GM12878 (cell line): ENCODE results near the gene C14orf93. TPM values are rescaled to one million over a fixed set of nuclear protein-coding genes. Genes with fewer than 3 reads are reported as not detected.
A peak's percentile ranks its signal among the peaks of the same experiment; 100 is the strongest.

Experiments
- ATAC-seq: fragments of 200-7000 bp; cut with Tn5 transposase; 3 replicates; pipeline ENCODE4 v1.9.1; 2020; ENCODE audit warnings: mild to moderate bottlenecking, moderate library complexity
- BruUV-seq: library from RNA; stranded (reverse); fragments of 400-500 nt; replicated peaks from 2 replicates; lab custom pipeline; 2021; lab: Mats Ljungman, UMichigan
- CTCF ChIA-PET: fragments of 300-600 bp; sonication (Branson Sonifier 250); formaldehyde crosslinking; extraction: SDS; loops from one replicate; lab custom pipeline; 2021; ENCODE audit warnings: inconsistent platforms; lab: Yijun Ruan, JAX
- POLR2A ChIA-PET: fragments of 350-600 bp; formaldehyde crosslinking; extraction: SDS; loops from one replicate; lab custom pipeline; 2021; ENCODE audit warnings: inconsistent platforms; lab: Charles Lee
- RAD21 ChIA-PET: fragments of 300-600 bp; sonication (Branson Sonifier 250); formaldehyde crosslinking; loops from one replicate; lab custom pipeline; 2023; ENCODE audit warnings: antibody characterized with exemption; ENCODE audit not compliant: unreplicated experiment; lab: Charles Lee
- SMC1A ChIA-PET: fragments of 300-600 bp; sonication (Branson Sonifier 250); formaldehyde crosslinking; loops from one replicate; lab custom pipeline; 2023; ENCODE audit not compliant: unreplicated experiment, uncharacterized antibody; lab: Charles Lee
- DNase-seq: peaks from one replicate; pipeline ENCODE4 v3.0.0-alpha.2; 2011; ENCODE audit warnings: low read depth, low spot score
- FAIRE-seq: peaks from 3 replicates; lab custom pipeline; 2011; peaks lifted over from hg19 to GRCh38; lab: Jason Lieb, UNC
- H2AFZ ChIP-seq: 2 replicates; pipeline ENCODE4 v1.6.0; 2011; ENCODE audit warnings: low read depth, low read length, control low read depth; ENCODE audit not compliant: control insufficient read depth
- H3K27ac ChIP-seq: 2 replicates; pipeline ENCODE4 v1.5.1; 2011; ENCODE audit warnings: control low read depth; ENCODE audit not compliant: control insufficient read depth, insufficient read depth
- H3K27me3 ChIP-seq, 2 experiments: replicated peaks in 1 of 2; 2 replicates each; pipeline versions ENCODE4 v1.6.0 to v1.6.1; 2011; ENCODE audit warnings: low read length in 1 of 2; ENCODE audit not compliant: control insufficient read depth in 2 of 2, insufficient read depth in 2 of 2
- H3K36me3 ChIP-seq, 2 experiments: 2 replicates each; pipeline ENCODE4 v1.5.1; 2011; ENCODE audit warnings: low read length in 1 of 2; ENCODE audit not compliant: control insufficient read depth in 2 of 2, insufficient read depth in 2 of 2
- H3K4me1 ChIP-seq: 2 replicates; pipeline ENCODE4 v1.6.1; 2011; ENCODE audit warnings: mild to moderate bottlenecking, low read length, moderate library complexity, mixed read lengths; ENCODE audit not compliant: control insufficient read depth, insufficient read depth
- H3K4me2 ChIP-seq: 2 replicates; pipeline ENCODE4 v1.6.0; 2011; ENCODE audit warnings: control low read depth; ENCODE audit not compliant: control insufficient read depth, insufficient read depth
- H3K4me3 ChIP-seq: fragments of 200-600 bp; sonication (generic); 2 replicates; pipeline ENCODE4 v1.5.1; 2016
- H3K79me2 ChIP-seq: 2 replicates; pipeline ENCODE4 v1.6.0; 2011; ENCODE audit warnings: low read length; ENCODE audit not compliant: control insufficient read depth, insufficient read depth
- H3K9ac ChIP-seq: 2 replicates; pipeline ENCODE4 v1.8.0; 2011; ENCODE audit warnings: low read length, control low read depth, mixed read lengths; ENCODE audit not compliant: control insufficient read depth, insufficient read depth
- H3K9me3 ChIP-seq: replicated peaks from 3 replicates; pipeline ENCODE4 v1.5.1; 2011; ENCODE audit warnings: mild to moderate bottlenecking, low read length; ENCODE audit not compliant: control insufficient read depth, insufficient read depth
- H4K20me1 ChIP-seq: 2 replicates; pipeline ENCODE4 v1.6.0; 2011; ENCODE audit not compliant: control insufficient read depth, insufficient read depth
- BHLHE40 ChIP-seq, 2 experiments: fragments of 450-650 bp in 1 of 2; IDR thresholded peaks; 2 replicates each; pipeline ENCODE4 v1.6.1; 2011 to 2017; ENCODE audit warnings: low read depth in 2 of 2, borderline replicate concordance in 1 of 2, improper control_type of control experiment in 1 of 2, low read length in 1 of 2, mild to moderate bottlenecking in 1 of 2
- FOXK2 ChIP-seq: fragments of 450-650 bp; IDR thresholded peaks from 2 replicates; pipeline ENCODE4 v1.6.1; 2017; ENCODE audit warnings: mild to moderate bottlenecking, moderate library complexity
- HCFC1 ChIP-seq: fragments of 150-350 bp; IDR thresholded peaks from 2 replicates; pipeline ENCODE4 v1.6.1; 2014; ENCODE audit warnings: low read length
- MXI1 ChIP-seq: fragments of 150-350 bp; IDR thresholded peaks from 2 replicates; pipeline ENCODE4 v1.6.1; 2011; ENCODE audit warnings: low read depth, mild to moderate bottlenecking, inconsistent platforms, low read length, improper control_type of control experiment
- RBBP5 ChIP-seq: fragments of 200-600 bp; sonication (generic); conservative IDR thresholded peaks from 2 replicates; pipeline ENCODE4 v1.6.1; 2016
- SPI1 ChIP-seq: IDR thresholded peaks from 2 replicates; pipeline ENCODE4 v1.6.1; 2011; ENCODE audit warnings: low read depth, mild to moderate bottlenecking, low read length, moderate library complexity, borderline replicate concordance; ENCODE audit not compliant: insufficient read depth
- ZNF384 ChIP-seq: IDR thresholded peaks from 2 replicates; pipeline ENCODE4 v1.6.1; 2012; ENCODE audit warnings: low read depth, mild to moderate bottlenecking, low read length, improper control_type of control experiment, borderline replicate concordance
- ZZZ3 ChIP-seq: IDR thresholded peaks from 2 replicates; pipeline ENCODE4 v1.6.1; 2011; ENCODE audit warnings: low read depth; ENCODE audit not compliant: control insufficient read depth, insufficient read length
- WGBS: methylation state at CpG from one replicate; pipeline ENCODE4 v1.1.6; 2016; ENCODE audit warnings: low lambda C conversion rate; ENCODE audit not compliant: insufficient replicate concordance, insufficient coverage; ENCODE audit errors: missing lambda C conversion rate; 5-methylcytosine and 5-hydroxymethylcytosine counted together
- in situ Hi-C: fragments of 300-500 bp; cut with MboI; formaldehyde crosslinking; loops from 9 replicates; pipeline ENCODE4 v1.14.3; 2018; ENCODE audit warnings: mixed read lengths
- intact Hi-C: fragments of 100-400 bp; cut with micrococcal nuclease; formaldehyde crosslinking; loops from one replicate; pipeline ENCODE4 v1.14.2; 2022; ENCODE audit not compliant: unreplicated experiment
- polyA plus RNA-seq, 11 experiments: library from polyadenylated mRNA; depleted of rRNA in 4 of 11; unstranded in 6 of 11; stranded (reverse) in 5 of 11; fragments of >200 nt; fragmentation: Nextera tagmentation in 4 of 11; fragmentation: Illumina TruSeq in 1 of 11; extraction: Ambion mirVana in 4 of 11; extraction: Trizol in 1 of 11; gene quantifications; 1 replicate in 1 of 11; 2 replicates in 10 of 11; pipeline versions ENCODE4 v1.2.1 to v1.2.3, GENCODE V29; 2011 to 2016; ENCODE audit warnings: inconsistent platforms in 2 of 11, missing spikeins in 2 of 11, low read depth in 1 of 11
- total RNA-seq, 4 experiments: library from RNA; depleted of rRNA in 3 of 4; stranded (reverse); fragments of >200 nt in 3 of 4; fragmentation: Illumina TruSeq in 1 of 4; extraction: Trizol in 1 of 4; gene quantifications; 2 replicates each; pipeline versions ENCODE4 v1.2.1 to v1.2.3, GENCODE V29; 2013 to 2021
- TF ChIP-seq, protein P1 (sequence below): fragments of 450-650 bp; IDR thresholded peaks from 2 replicates; pipeline ENCODE4 v1.6.1; 2016; ENCODE audit warnings: mild to moderate bottlenecking

Gene C14orf93
- total and polyA plus RNA-seq, 10 of the 15 experiments (the other 5 are each of a cell fraction or from before 2014, with no cell fraction given): 1.8 to 13.9 (median 10.2) TPM

DNA sequence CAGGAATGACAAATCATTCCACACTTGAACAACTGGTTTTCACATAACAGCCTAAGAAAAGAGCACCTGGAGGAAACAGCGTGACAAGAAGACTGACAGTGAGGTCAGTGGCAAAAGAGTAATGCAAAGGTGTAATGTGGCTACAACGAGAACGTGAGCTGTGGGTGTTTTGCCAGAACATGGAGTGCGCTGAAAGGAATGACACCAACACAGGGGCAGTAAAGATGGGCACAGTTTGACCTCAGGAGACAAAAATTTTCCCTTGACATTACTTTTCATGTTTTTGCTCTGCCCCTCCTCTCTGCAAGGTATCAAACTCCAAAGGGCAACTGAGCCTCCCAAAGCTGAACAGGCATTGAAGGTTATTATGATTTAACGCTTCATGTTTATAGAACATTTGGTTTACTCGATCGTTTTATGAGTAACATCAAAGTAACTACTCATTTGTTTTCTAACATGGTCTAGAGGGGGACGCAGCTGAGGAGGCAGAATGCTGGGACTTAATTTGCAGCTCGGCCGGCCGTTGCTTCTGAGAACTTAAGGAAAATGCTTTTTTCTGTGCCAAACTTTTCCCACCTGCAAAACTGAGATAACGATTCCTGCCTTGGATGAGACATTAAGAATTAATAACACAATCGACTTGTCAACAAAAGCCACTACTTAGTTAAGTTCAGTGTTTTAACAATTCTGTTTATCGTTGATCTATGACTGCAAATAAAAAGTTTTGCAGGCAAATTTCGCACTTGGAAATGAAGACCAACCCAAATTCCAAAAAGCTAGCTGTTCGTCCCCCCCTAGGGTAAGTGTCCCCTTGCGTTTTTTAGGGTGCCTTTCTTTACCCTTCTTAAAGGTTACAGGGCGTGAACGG is 54.0 kb downstream of the C14orf93 start:
- RAD21 ChIA-PET: interaction anchor here (0.7 to 2.4 kb wide), 11 partner anchors 17 to 113 kb away, joined by 3 to 15 read pairs (median 4); partner anchors contain the start of genes LRP10, PRMT5 and RBM23
- no peaks in the 10 kb centered on the region for H3K27me3 ChIP-seq
- H3K4me3 ChIP-seq: peak overlapping the region; percentile 85
- ATAC-seq: no peak
- BruUV-seq: no TSS peak
- 20% methylated on average over 19 of the region's 19 CpGs for WGBS
- POLR2A ChIA-PET: interaction anchor here (0.5 to 1.8 kb wide), 13 partner anchors 9 to 139 kb away, joined by 3 to 8 read pairs (median 3); partner anchors contain the start of genes ACIN1, C14orf119, PRMT5 and RBM23
- TF ChIP-seq SPI1: no peak
- no peak for TF ChIP-seq RBBP5
- TF ChIP-seq, protein P1, sequence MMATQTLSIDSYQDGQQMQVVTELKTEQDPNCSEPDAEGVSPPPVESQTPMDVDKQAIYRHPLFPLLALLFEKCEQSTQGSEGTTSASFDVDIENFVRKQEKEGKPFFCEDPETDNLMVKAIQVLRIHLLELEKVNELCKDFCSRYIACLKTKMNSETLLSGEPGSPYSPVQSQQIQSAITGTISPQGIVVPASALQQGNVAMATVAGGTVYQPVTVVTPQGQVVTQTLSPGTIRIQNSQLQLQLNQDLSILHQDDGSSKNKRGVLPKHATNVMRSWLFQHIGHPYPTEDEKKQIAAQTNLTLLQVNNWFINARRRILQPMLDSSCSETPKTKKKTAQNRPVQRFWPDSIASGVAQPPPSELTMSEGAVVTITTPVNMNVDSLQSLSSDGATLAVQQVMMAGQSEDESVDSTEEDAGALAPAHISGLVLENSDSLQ: peak; percentile 33; the same call in 1 of the 2 replicates
- TF ChIP-seq HCFC1: peak; percentile 5; the same call in 1 of the 2 replicates
- TF ChIP-seq FOXK2: 0 out of 2 replicates have a peak, but pooled peaks have one; percentile 10
- TF ChIP-seq ZNF384: no peak
- TF ChIP-seq ZZZ3: no peak
- TF ChIP-seq BHLHE40 (IDR thresholded peaks at IDR 0.05; ENCODE audit: borderline replicate concordance in 1 of 2, low read depth in 2 of 2, low read length in 1 of 2): peak in 1 of 2 experiments; percentile 61; a peak in 2 of 4 replicates
- no peak for TF ChIP-seq MXI1
- TF ChIP-seq, all 136 proteins: peak for 4
- SMC1A ChIA-PET: interaction anchor here (0.6 to 3.8 kb wide), 16 partner anchors 8 to 243 kb away, joined by 3 to 24 read pairs (median 6); partner anchors contain the start of genes CDH24, LRP10, PRMT5 and RBM23
- Histone ChIP-seq H3K4me1 (no peaks in the 10 kb centered on the region), H3K9ac (peak overlapping the region; percentile 97), H3K79me2 (peaks cover 8% of the 10 kb centered on the region), H3K36me3 (peaks cover 0 to 2% of the 10 kb centered on the region in 2 experiments; a peak in 1 of 4 replicates), H4K20me1 (no peaks in the 10 kb centered on the region), H3K4me2 (peak overlapping the region; percentile 75), H2AFZ (peak overlapping the region; percentile 99), H3K9me3 (no peaks in the 10 kb centered on the region), H3K27ac (peak overlapping the region; percentile 90)
- in situ Hi-C loops: no loop called here
- FAIRE-seq (peak; percentile 74), DNase-seq (no peak)
- CTCF ChIA-PET: interaction anchor here (0.8 to 11.4 kb wide), 28 partner anchors 10 to 386 kb away, joined by 3 to 91 read pairs (median 4); partner anchors contain the start of genes LRP10, OXA1L, PRMT5 and RBM23
- intact Hi-C loops: no loop called here
